Measurements from ENCODE around the gene CTNNA1. TPM values are rescaled to one million over a fixed set of nuclear protein-coding genes. Genes with fewer than 3 reads are reported as not detected.
"Not testable (repeated sequence)": the region's sequence is repeated elsewhere in the genome, so short reads cannot be mapped to it uniquely, and the experiment has no call there.

Gene CTNNA1
- total RNA-seq, 4 donors from 2014 or later = 140 to 752 (median 389) TPM

GRCh38 chr5:138832218-138832617 is 79.0 kb downstream of the CTNNA1 start:
- intact Hi-C loops (cut with DNase I; ENCODE audit: low total_unique reads) = no loop called here
- Histone ChIP-seq H3K9me3 (no peaks in the 10 kb centered on the region), H3K27ac (no peak overlapping the region), H3K4me1 (peaks cover 0 to 5% of the 10 kb centered on the region in 2 donors), H3K4me3 (no peak overlapping the region), H3K27me3 (no peaks in the 10 kb centered on the region), H3K36me3 (no peaks in the 10 kb centered on the region)
- TF ChIP-seq POLR2A (IDR thresholded peaks at IDR 0.05) = no peak
- TF ChIP-seq CTCF (IDR thresholded peaks at IDR 0.05) = no peak
- no peak for DNase-seq

- Histone ChIP-seq H3K9me3 (no peaks in the 10 kb centered on the region), H3K4me1 (peaks cover 0 to 5% of the 10 kb centered on the region in 2 donors), H3K27me3 (no peaks in the 10 kb centered on the region), H3K27ac (no peak overlapping the region), H3K4me3 (no peak overlapping the region), H3K36me3 (no peaks in the 10 kb centered on the region)
- intact Hi-C loops (cut with DNase I; ENCODE audit: low total_unique reads) = no loop called here
- TF ChIP-seq POLR2A (IDR thresholded peaks at IDR 0.05) = no peak
- TF ChIP-seq CTCF (IDR thresholded peaks at IDR 0.05) = no peak
- no peak for DNase-seq
These were observed 79.9 kb downstream of the CTNNA1 start for GRCh38 chr5:138833080-138833479.

- Histone ChIP-seq H3K27ac (no peak overlapping the region), H3K4me3 (no peak overlapping the region), H3K27me3 (no peaks in the 10 kb centered on the region), H3K9me3 (no peaks in the 10 kb centered on the region), H3K4me1 (peaks cover 0 to 5% of the 10 kb centered on the region in 2 donors), H3K36me3 (no peaks in the 10 kb centered on the region)
- intact Hi-C loops (cut with DNase I; ENCODE audit: low total_unique reads) = no loop called here
- no peak for DNase-seq
- TF ChIP-seq POLR2A (IDR thresholded peaks at IDR 0.05) (no peak), CTCF (IDR thresholded peaks at IDR 0.05) (no peak)
These were observed 80.7 kb downstream of the CTNNA1 start for GRCh38 chr5:138833726-138834480.

GRCh38 chr5:138834853-138835252 is 81.6 kb downstream of the CTNNA1 start:
- not testable (repeated sequence) for H3K4me1 ChIP-seq

GRCh38 chr5:138837160-138837559 is 83.9 kb downstream of the CTNNA1 start:
- intact Hi-C loops (cut with DNase I; ENCODE audit: low total_unique reads) = no loop called here
- TF ChIP-seq CTCF (IDR thresholded peaks at IDR 0.05) (no peak), POLR2A (IDR thresholded peaks at IDR 0.05) (no peak)
- no peak for DNase-seq
- H3K4me1 ChIP-seq = peaks cover 0 to 5% of the 10 kb centered on the region in 2 donors
- no peak overlapping the region for H3K4me3 ChIP-seq
- H3K27ac ChIP-seq = no peak overlapping the region
- H3K9me3 ChIP-seq = no peaks in the 10 kb centered on the region
- H3K27me3 ChIP-seq = no peaks in the 10 kb centered on the region
- H3K36me3 ChIP-seq = no peaks in the 10 kb centered on the region

More at GRCh38 chr5:138834853-138835252, 81.6 kb downstream of the CTNNA1 start:
- H3K27me3 ChIP-seq; intact Hi-C loops (cut with DNase I; ENCODE audit: low total_unique reads); H3K9me3 ChIP-seq; DNase-seq; H3K36me3 ChIP-seq; H3K4me3 ChIP-seq; H3K27ac ChIP-seq: not testable (repeated sequence)
